GM12878 (cell line): ENCODE measurements around the gene CD3E. TPM values are rescaled to one million over a fixed set of nuclear protein-coding genes. Genes with fewer than 3 reads are reported as not detected.

ENCODE experiments used
- E2F8 ChIP-seq: fragments of 450-650 bp; IDR thresholded peaks from 2 replicates; pipeline ENCODE4 v1.6.1; 2018; ENCODE audit warnings: mild to moderate bottlenecking, low read depth, moderate library complexity; ENCODE audit not compliant: partially characterized antibody
- HSF1 ChIP-seq: fragments of 150-350 bp; IDR thresholded peaks from 2 replicates; pipeline ENCODE4 v1.6.1; 2014; ENCODE audit warnings: mild to moderate bottlenecking, low read depth, low read length
- POLR2AphosphoS2 ChIP-seq: IDR thresholded peaks from 2 replicates; pipeline ENCODE4 v1.6.1; 2011; ENCODE audit warnings: low read depth, mild to moderate bottlenecking, low read length, improper control_type of control experiment, moderate library complexity
- RCOR1 ChIP-seq: conservative IDR thresholded peaks from 2 replicates; pipeline ENCODE4 v1.6.1; 2012; ENCODE audit warnings: low read depth, low read length, improper control_type of control experiment
- ZNF687 ChIP-seq: fragments of 450-650 bp; IDR thresholded peaks from 2 replicates; pipeline ENCODE4 v1.6.1; 2017; ENCODE audit warnings: mild to moderate bottlenecking, moderate library complexity
- polyA plus RNA-seq, 11 experiments: library from polyadenylated mRNA; depleted of rRNA in 4 of 11; unstranded in 6 of 11; stranded (reverse) in 5 of 11; fragments of >200 nt; fragmentation: Nextera tagmentation in 4 of 11; fragmentation: Illumina TruSeq in 1 of 11; extraction: Ambion mirVana in 4 of 11; extraction: Trizol in 1 of 11; gene quantifications; 1 replicate in 1 of 11; 2 replicates in 10 of 11; pipeline versions ENCODE4 v1.2.1 to v1.2.3, GENCODE V29; 2011 to 2016; ENCODE audit warnings: inconsistent platforms in 2 of 11, missing spikeins in 2 of 11, low read depth in 1 of 11
- total RNA-seq, 4 experiments: library from RNA; depleted of rRNA in 3 of 4; stranded (reverse); fragments of >200 nt in 3 of 4; fragmentation: Illumina TruSeq in 1 of 4; extraction: Trizol in 1 of 4; gene quantifications; 2 replicates each; pipeline versions ENCODE4 v1.2.1 to v1.2.3, GENCODE V29; 2013 to 2021
- TF ChIP-seq, protein P1 (sequence below): fragments of 450-650 bp; formaldehyde crosslinking; IDR thresholded peaks from 2 replicates; pipeline ENCODE4 v1.4.0; 2020; ENCODE audit warnings: mild to moderate bottlenecking, moderate library complexity

Gene CD3E
- total and polyA plus RNA-seq, 10 of the 15 experiments (the other 5 are each of a cell fraction or from before 2014, with no cell fraction given), result 0.10 to 17.3 (median 3.8) TPM

- TF ChIP-seq, protein P1, sequence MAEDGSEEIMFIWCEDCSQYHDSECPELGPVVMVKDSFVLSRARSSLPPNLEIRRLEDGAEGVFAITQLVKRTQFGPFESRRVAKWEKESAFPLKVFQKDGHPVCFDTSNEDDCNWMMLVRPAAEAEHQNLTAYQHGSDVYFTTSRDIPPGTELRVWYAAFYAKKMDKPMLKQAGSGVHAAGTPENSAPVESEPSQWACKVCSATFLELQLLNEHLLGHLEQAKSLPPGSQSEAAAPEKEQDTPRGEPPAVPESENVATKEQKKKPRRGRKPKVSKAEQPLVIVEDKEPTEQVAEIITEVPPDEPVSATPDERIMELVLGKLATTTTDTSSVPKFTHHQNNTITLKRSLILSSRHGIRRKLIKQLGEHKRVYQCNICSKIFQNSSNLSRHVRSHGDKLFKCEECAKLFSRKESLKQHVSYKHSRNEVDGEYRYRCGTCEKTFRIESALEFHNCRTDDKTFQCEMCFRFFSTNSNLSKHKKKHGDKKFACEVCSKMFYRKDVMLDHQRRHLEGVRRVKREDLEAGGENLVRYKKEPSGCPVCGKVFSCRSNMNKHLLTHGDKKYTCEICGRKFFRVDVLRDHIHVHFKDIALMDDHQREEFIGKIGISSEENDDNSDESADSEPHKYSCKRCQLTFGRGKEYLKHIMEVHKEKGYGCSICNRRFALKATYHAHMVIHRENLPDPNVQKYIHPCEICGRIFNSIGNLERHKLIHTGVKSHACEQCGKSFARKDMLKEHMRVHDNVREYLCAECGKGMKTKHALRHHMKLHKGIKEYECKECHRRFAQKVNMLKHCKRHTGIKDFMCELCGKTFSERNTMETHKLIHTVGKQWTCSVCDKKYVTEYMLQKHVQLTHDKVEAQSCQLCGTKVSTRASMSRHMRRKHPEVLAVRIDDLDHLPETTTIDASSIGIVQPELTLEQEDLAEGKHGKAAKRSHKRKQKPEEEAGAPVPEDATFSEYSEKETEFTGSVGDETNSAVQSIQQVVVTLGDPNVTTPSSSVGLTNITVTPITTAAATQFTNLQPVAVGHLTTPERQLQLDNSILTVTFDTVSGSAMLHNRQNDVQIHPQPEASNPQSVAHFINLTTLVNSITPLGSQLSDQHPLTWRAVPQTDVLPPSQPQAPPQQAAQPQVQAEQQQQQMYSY (CRISPR knock-in tag), result no peak
- TF ChIP-seq ZNF687, result no peak
- no peak for TF ChIP-seq E2F8
- TF ChIP-seq HSF1, result no peak
- no peak for TF ChIP-seq POLR2AphosphoS2
- TF ChIP-seq RCOR1, result no peak
These were observed 53.5 kb downstream of the CD3E start (continued) for GRCh38 chr11:118358071-118358470.
